HCT116 (cell line): ENCODE results near the gene ARRDC3. TPM values are rescaled to one million over a fixed set of nuclear protein-coding genes. Genes with fewer than 3 reads are reported as not detected.

Experiments
- ATAC-seq: fragments of 200-7000 bp; cut with Tn5 transposase; 2 replicates; pipeline ENCODE4 v1.9.1; 2020; ENCODE audit warnings: mild to moderate bottlenecking, moderate library complexity
- BruUV-seq: library from RNA; stranded (reverse); fragments of 400-500 nt; replicated peaks from 2 replicates; lab custom pipeline; 2021; lab: Mats Ljungman, UMichigan
- CTCF ChIA-PET: fragments of 300-600 bp; sonication (Branson Sonifier 250); formaldehyde crosslinking; loops from one replicate; lab custom pipeline; 2021; ENCODE audit warnings: antibody characterized with exemption; lab: Charles Lee
- POLR2A ChIA-PET: fragments of 300-600, 350-600 bp; sonication (Branson Sonifier 250); formaldehyde crosslinking; loops from one replicate; lab custom pipeline; 2021; ENCODE audit warnings: antibody characterized with exemption; lab: Charles Lee
- RAD21 ChIA-PET, 2 experiments: fragments of 300-600 bp; sonication (Branson Sonifier 250); formaldehyde crosslinking; loops; one replicate each; lab custom pipeline; 2023; ENCODE audit warnings: low total read pairs in 2 of 2; ENCODE audit not compliant: uncharacterized antibody in 2 of 2, unreplicated experiment in 2 of 2, low non-redundant PET in 1 of 2; lab: Charles Lee
- DNase-seq: peaks from one replicate; pipeline ENCODE4 v3.0.0-alpha.2; 2010; ENCODE audit warnings: low read depth, low spot score
- H2AFZ ChIP-seq: fragments of 200-600 bp; shearing (Covaris generic), sonication (generic); 2 replicates; pipeline ENCODE4 v1.6.1; 2017; ENCODE audit warnings: low read depth, mixed run types, mixed read lengths, antibody characterized with exemption, low read length; ENCODE audit not compliant: poor library complexity, severe bottlenecking
- H3K27ac ChIP-seq: 2 replicates; pipeline ENCODE4 v1.5.1; 2012; ENCODE audit warnings: low read depth, low read length
- H3K27me3 ChIP-seq: fragments of 200-600 bp; sonication (generic); 2 replicates; pipeline ENCODE4 v1.6.1; 2016; ENCODE audit warnings: mixed run types, low read length, mixed read lengths; ENCODE audit not compliant: insufficient read depth
- H3K36me3 ChIP-seq, 2 experiments: fragments of 200-500 bp in 1 of 2; fragments of 200-600 bp in 1 of 2; sonication (Bioruptor generic) in 1 of 2; sonication (generic) in 1 of 2; 2 replicates each; pipeline versions ENCODE4 v1.5.1 to v1.6.1; 2014 to 2016; ENCODE audit warnings: low read length in 2 of 2, inconsistent platforms in 1 of 2, mixed read lengths in 1 of 2, mixed run types in 1 of 2; ENCODE audit not compliant: insufficient read depth in 2 of 2, control insufficient read depth in 1 of 2
- H3K4me1 ChIP-seq, 2 experiments: fragments of 200-600 bp in 1 of 2; sonication (generic) in 1 of 2; 2 replicates each; pipeline versions ENCODE4 v1.5.1 to v1.6.1; 2012 to 2017; ENCODE audit warnings: low read length in 2 of 2, inconsistent platforms in 1 of 2, mild to moderate bottlenecking in 1 of 2, mixed read lengths in 1 of 2, mixed run types in 1 of 2, moderate library complexity in 1 of 2; ENCODE audit not compliant: insufficient read depth in 2 of 2, control insufficient read depth in 1 of 2
- H3K4me2 ChIP-seq: fragments of 200-600 bp; sonication (generic); 2 replicates; pipeline ENCODE4 v1.6.1; 2017; ENCODE audit warnings: mixed run types, low read length, mixed read lengths
- H3K4me3 ChIP-seq, 2 experiments: fragments of 200-600 bp in 1 of 2; sonication (generic) in 1 of 2; replicated peaks in 1 of 2; 2 replicates each; pipeline ENCODE4 v1.5.1; 2011 to 2016; ENCODE audit warnings: low read length in 2 of 2, control low read depth in 1 of 2, low read depth in 1 of 2, mild to moderate bottlenecking in 1 of 2, mixed read lengths in 1 of 2, mixed run types in 1 of 2
- H3K79me2 ChIP-seq: fragments of 200-600 bp; sonication (generic); 2 replicates; pipeline ENCODE4 v1.6.1; 2017; ENCODE audit warnings: mild to moderate bottlenecking, mixed run types, low read length, moderate library complexity, mixed read lengths; ENCODE audit not compliant: insufficient read depth
- H3K9ac ChIP-seq: fragments of 200-600 bp; sonication (generic); 2 replicates; pipeline ENCODE4 v1.6.1; 2016; ENCODE audit warnings: low read length, mixed read lengths
- H3K9me2 ChIP-seq: fragments of 200-600 bp; sonication (generic), shearing (Covaris generic); 2 replicates; pipeline ENCODE4 v1.6.1; 2017; ENCODE audit warnings: mixed run types, mild to moderate bottlenecking, moderate library complexity; ENCODE audit not compliant: insufficient read depth
- H3K9me3 ChIP-seq, 2 experiments: fragments of 200-500 bp in 1 of 2; fragments of 200-600 bp in 1 of 2; sonication (Bioruptor generic) in 1 of 2; sonication (generic) in 1 of 2; 2 replicates each; pipeline ENCODE4 v1.6.1; 2014 to 2017; ENCODE audit warnings: low read length in 2 of 2, mixed read lengths in 2 of 2, inconsistent platforms in 1 of 2, low read depth in 1 of 2, mild to moderate bottlenecking in 1 of 2, mixed run types in 1 of 2, moderate library complexity in 1 of 2; ENCODE audit not compliant: control insufficient read depth in 1 of 2, insufficient read depth in 1 of 2
- H4K20me1 ChIP-seq: fragments of 200-600 bp; sonication (generic), shearing (Covaris generic); 2 replicates; pipeline ENCODE4 v1.6.1; 2017; ENCODE audit warnings: mixed run types, mild to moderate bottlenecking, moderate library complexity; ENCODE audit not compliant: insufficient read depth
- CEBPB ChIP-seq: IDR thresholded peaks from 2 replicates; pipeline ENCODE4 v1.6.1; 2012; ENCODE audit warnings: low read depth
- MAX ChIP-seq: IDR thresholded peaks from 2 replicates; pipeline ENCODE4 v1.6.1; 2012
- POLR2AphosphoS5 ChIP-seq: IDR thresholded peaks from 2 replicates; pipeline ENCODE4 v1.6.1; 2011; ENCODE audit warnings: mild to moderate bottlenecking, low read depth, low read length, moderate library complexity
- YY1 ChIP-seq: IDR thresholded peaks from 2 replicates; pipeline ENCODE4 v1.6.1; 2011; ENCODE audit warnings: low read length, low read depth, moderate library complexity, mild to moderate bottlenecking; ENCODE audit not compliant: insufficient replicate concordance; ENCODE audit errors: extremely low read depth
- ZBTB33 ChIP-seq: IDR thresholded peaks from 2 replicates; pipeline ENCODE4 v1.6.1; 2011; ENCODE audit warnings: mild to moderate bottlenecking, low read length, moderate library complexity; ENCODE audit not compliant: insufficient replicate concordance; ENCODE audit errors: extremely low read depth
- ZFX ChIP-seq: fragments of 450-650 bp; IDR thresholded peaks from 2 replicates; pipeline ENCODE4 v1.6.1; 2017
- intact Hi-C: fragments of 100-400 bp; cut with micrococcal nuclease; formaldehyde crosslinking; loops from 2 replicates; pipeline ENCODE4 v1.10.0; 2022
- total RNA-seq: library from RNA; stranded (reverse); gene quantifications from one replicate; pipeline ENCODE4 v1.2.1, GENCODE V29; 2021; ENCODE audit not compliant: unreplicated experiment

ARRDC3 gene
- total RNA-seq, 1 experiment from 2014 or later, result 41.5 TPM

- TF ChIP-seq MAX (no peak), YY1 (no peak), ZBTB33 (no peak), ZFX (no peak), CEBPB (no peak), POLR2AphosphoS5 (peak; percentile 65)
- H3K27ac ChIP-seq, result peak overlapping the region; percentile 93
- H3K9ac ChIP-seq, result peak overlapping the region; percentile 89
- no TSS peak for BruUV-seq
- peaks cover 15 to 19% of the 10 kb centered on the region in 2 experiments for H3K36me3 ChIP-seq
- peak; percentile 63 for DNase-seq
- H3K4me2 ChIP-seq, result peak overlapping the region; percentile 82
- H3K9me2 ChIP-seq, result no peaks in the 10 kb centered on the region
- intact Hi-C loops, result loop anchor here (2.0 to 10.0 kb wide), 3 partner anchors 67 to 517 kb away; no protein-coding TSS in a partner anchor
- no peak overlapping the region for H2AFZ ChIP-seq
- no peaks in the 10 kb centered on the region for H3K27me3 ChIP-seq
- no peak for ATAC-seq
- no peaks in the 10 kb centered on the region for H3K9me3 ChIP-seq
- peak overlapping the region; percentile 77 to 78 for H3K4me3 ChIP-seq
- H4K20me1 ChIP-seq, result no peaks in the 10 kb centered on the region
- peaks cover 14 to 25% of the 10 kb centered on the region in 2 experiments for H3K4me1 ChIP-seq
- ChIA-PET CTCF (interaction anchor here (0.6 kb wide), 1 partner anchor 112 kb away, joined by 4 read pairs; no protein-coding TSS in a partner anchor), POLR2A (interaction anchor here (0.8 to 2.0 kb wide), 6 partner anchors 11 to 155 kb away, joined by 3 to 16 read pairs (median 8); no protein-coding TSS in a partner anchor), RAD21 (interaction anchor here in 1 of 2 experiments (1.2 kb wide), 1 partner anchor 162 kb away, joined by 3 read pairs; no protein-coding TSS in a partner anchor)
- H3K79me2 ChIP-seq, result peaks cover 59% of the 10 kb centered on the region
These were observed 1.2 kb downstream of the ARRDC3 start for GRCh38 chr5:91381774-91382359.
